Progenitor cell of endocrine pancreas (in vitro differentiated cells): ENCODE measurements around the gene CCDC92. TPM values are rescaled to one million over a fixed set of nuclear protein-coding genes. Genes with fewer than 3 reads are reported as not detected.

Experiments
- DNase-seq: peaks from one replicate; pipeline ENCODE4 v3.0.0; 2021; ENCODE audit warnings: low spot score; ENCODE audit not compliant: unreplicated experiment
- H3K27ac Mint-ChIP-seq: 2 replicates; pipeline ENCODE4 v1.8.0; 2021; ENCODE audit warnings: mild to moderate bottlenecking, moderate library complexity, mixed read lengths
- H3K27me3 Mint-ChIP-seq: 2 replicates; pipeline ENCODE4 v1.8.0; 2021; ENCODE audit warnings: mixed read lengths
- H3K36me3 Mint-ChIP-seq: 2 replicates; pipeline ENCODE4 v1.8.0; 2022; ENCODE audit warnings: mixed read lengths; ENCODE audit not compliant: insufficient read depth
- H3K4me1 Mint-ChIP-seq: 2 replicates; pipeline ENCODE4 v1.8.0; 2021; ENCODE audit warnings: low read depth, mixed read lengths
- H3K4me3 Mint-ChIP-seq: 2 replicates; pipeline ENCODE4 v1.8.0; 2021; ENCODE audit warnings: low read depth, mild to moderate bottlenecking, moderate library complexity, mixed read lengths
- H3K9me3 Mint-ChIP-seq: 2 replicates; pipeline ENCODE4 v1.8.0; 2021; ENCODE audit warnings: low read depth, mixed read lengths
- CTCF ChIP-seq: fragments of 200-600 bp; sonication (generic); IDR thresholded peaks from one replicate; pipeline ENCODE4 v1.5.0; 2021; ENCODE audit warnings: antibody characterized with exemption, mild to moderate bottlenecking; ENCODE audit not compliant: unreplicated experiment
- total RNA-seq: library from RNA; stranded (reverse); gene quantifications from 2 replicates; pipeline ENCODE4 v1.2.1, GENCODE V29; 2021

CCDC92 gene
- total RNA-seq, 1 donor from 2014 or later, result 59.1 TPM

GRCh38 chr12:123889848-123890535 lies 82.6 kb downstream of the CCDC92 start:
- H3K27me3 Mint-ChIP-seq, result peaks cover 36% of the 10 kb centered on the region
- no peak overlapping the region for H3K27ac Mint-ChIP-seq
- H3K36me3 Mint-ChIP-seq, result no peaks in the 10 kb centered on the region
- no peak for TF ChIP-seq CTCF
- H3K9me3 Mint-ChIP-seq, result no peaks in the 10 kb centered on the region
- H3K4me1 Mint-ChIP-seq, result peaks cover 3% of the 10 kb centered on the region
- H3K4me3 Mint-ChIP-seq, result no peak overlapping the region
- no peak for DNase-seq

DNA sequence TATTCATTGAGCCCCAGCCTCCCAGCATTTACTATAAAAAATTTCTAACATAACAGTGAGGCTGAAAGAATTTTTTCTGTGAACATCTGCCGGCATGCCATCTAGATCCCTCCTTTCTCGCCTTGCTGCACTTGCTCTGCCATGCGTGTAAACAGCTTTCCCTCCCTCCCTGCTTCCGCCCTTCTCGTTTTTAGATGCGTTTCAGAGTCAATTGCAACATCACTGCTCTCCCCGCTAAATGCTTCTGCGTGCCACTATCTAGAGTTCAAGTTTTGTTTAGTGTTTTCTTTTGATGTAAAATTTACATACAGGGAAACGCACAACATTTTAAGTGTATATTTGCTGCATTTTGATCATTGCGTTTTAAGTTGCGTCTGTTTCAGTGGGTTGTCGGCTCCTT lies 83.6 kb downstream of the CCDC92 start:
- DNase-seq, result no peak

DNA sequence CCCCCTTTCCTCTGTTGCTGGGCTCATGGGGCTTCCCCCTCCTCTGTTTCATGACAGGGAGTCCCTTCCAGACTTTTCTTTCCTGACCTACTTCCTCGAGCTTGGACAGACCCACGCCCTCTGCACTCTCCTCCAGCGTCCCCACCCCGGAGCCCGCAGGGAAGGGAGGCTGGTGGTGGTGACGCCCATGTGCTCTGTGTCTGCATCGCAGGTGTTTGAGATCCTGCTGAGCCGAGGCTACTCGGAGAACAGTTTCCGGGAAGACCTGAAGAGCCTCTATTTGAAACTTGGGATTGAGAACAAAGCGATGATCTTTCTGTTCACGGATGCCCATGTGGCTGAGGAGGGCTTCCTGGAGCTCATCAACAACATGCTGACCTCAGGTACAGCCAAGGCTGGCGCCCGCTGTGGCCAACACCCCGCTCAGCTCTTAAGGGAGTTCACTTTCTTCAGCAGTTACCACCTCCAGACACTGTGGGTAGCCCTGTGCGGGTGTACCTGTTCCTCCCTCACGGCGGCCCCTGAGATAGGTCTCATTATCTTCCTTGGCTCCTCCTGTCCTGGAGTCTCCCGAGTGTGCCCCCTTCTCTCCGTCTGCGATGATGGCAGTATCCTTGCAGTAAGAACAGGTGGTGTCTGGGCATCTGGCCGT lies 85.6 kb downstream of the CCDC92 start:
- DNase-seq, result no peak
- no peak for TF ChIP-seq CTCF
- no peak overlapping the region for H3K4me3 Mint-ChIP-seq
- no peak overlapping the region for H3K27ac Mint-ChIP-seq
- peaks cover 3% of the 10 kb centered on the region for H3K4me1 Mint-ChIP-seq
- H3K27me3 Mint-ChIP-seq, result peaks cover 35% of the 10 kb centered on the region
- no peaks in the 10 kb centered on the region for H3K36me3 Mint-ChIP-seq
- H3K9me3 Mint-ChIP-seq, result no peaks in the 10 kb centered on the region

More for the DNA sequence above, 83.6 kb downstream of the CCDC92 start:
- Mint-ChIP-seq H3K27me3 (peaks cover 36% of the 10 kb centered on the region), H3K36me3 (no peaks in the 10 kb centered on the region), H3K9me3 (no peaks in the 10 kb centered on the region), H3K4me1 (peaks cover 3% of the 10 kb centered on the region), H3K27ac (no peak overlapping the region), H3K4me3 (no peak overlapping the region)
- no peak for TF ChIP-seq CTCF

DNA sequence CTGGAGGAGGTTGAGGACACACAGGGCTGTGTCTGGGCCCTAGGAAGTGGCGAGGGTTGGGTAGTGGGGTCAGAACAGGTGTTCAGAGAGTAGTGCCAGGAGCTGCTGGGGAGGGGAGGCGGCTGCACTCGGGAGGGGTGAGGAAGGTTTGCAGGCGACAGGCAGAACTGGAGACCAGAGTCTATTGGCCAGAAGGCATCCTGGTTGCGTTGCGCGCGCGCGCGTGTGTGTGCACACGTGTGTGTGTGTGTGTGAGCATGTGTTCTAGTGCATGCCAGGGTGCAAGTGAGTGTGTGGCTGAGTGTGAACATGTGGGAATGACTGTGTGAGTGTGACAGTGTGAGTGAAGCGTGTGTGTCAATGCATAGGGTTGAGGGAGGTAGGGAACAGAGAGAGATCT lies 86.4 kb downstream of the CCDC92 start:
- H3K4me1 Mint-ChIP-seq, result peaks cover 3% of the 10 kb centered on the region
- TF ChIP-seq CTCF, result no peak
- peaks cover 28% of the 10 kb centered on the region for H3K27me3 Mint-ChIP-seq
- no peak overlapping the region for H3K4me3 Mint-ChIP-seq
- DNase-seq, result no peak
- H3K9me3 Mint-ChIP-seq, result no peaks in the 10 kb centered on the region
- no peak overlapping the region for H3K27ac Mint-ChIP-seq
- H3K36me3 Mint-ChIP-seq, result no peaks in the 10 kb centered on the region

Other genes with a start within 250 kb of the CCDC92 start
- 0.47 and 1.0 TPM in 2 replicates for gene DNAH10, start 210.5 kb downstream of the CCDC92 start, total RNA-seq
- gene ZNF664, start 384 bp upstream of the CCDC92 start, total RNA-seq, result 197 and 198 TPM in 2 replicates